ENCODE results near the gene MT1B. TPM values are rescaled to one million over a fixed set of nuclear protein-coding genes. Genes with fewer than 3 reads are reported as not detected.

MT1B gene
- total and polyA plus RNA-seq, 9 of the 15 experiments (the other 6 are each of a cell fraction or from before 2014, with no cell fraction given) = not detected

DNA sequence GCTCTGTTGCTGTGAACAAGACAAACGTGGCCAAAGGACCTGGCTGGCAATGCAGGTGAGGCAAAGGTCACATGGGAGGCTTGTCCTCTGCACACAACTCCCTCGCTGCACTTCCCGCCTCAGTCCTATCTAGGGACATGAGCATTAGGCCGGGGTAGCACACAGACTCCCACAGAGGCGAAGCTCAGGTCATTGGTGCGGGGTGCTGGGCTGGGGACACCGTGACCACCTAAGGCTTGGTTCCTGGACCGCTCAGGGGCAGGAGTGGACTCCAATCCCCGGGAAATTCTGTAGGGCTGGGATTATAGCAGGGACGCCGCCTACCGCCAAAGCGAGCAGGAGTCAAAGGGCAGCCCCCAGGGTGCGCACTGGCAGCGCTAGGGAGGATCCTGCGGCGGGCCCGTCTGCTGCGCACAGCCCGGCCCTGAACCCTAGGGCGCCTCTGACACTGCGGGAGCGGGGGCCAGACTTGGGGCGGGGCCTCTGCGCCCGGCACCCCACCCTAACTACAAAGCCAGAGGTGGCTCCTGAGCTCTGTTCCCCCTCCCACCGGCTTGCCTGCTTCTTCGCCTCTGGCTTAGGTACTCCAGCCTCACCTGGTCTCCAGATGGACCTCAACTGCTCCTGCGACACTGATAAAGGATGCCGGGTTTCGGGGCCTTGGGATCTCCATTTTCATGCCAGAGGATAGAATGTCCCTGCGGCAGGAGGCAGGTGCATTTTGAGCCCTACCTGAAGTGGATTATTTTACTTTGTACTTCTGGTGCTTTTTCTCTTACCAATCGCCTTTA is 3.9 kb upstream of the MT1B start:
- Histone ChIP-seq H3K9me1 (ENCODE audit: control insufficient read depth, insufficient read depth, low read length) (no peaks in the 10 kb centered on the region), H3K4me3 (no peak overlapping the region), H3K9me3 (replicated peaks; ENCODE audit: control insufficient read depth, insufficient read depth, low read depth, low read length) (no peaks in the 10 kb centered on the region), H3K36me3 (ENCODE audit: control insufficient read depth, insufficient read depth, low read length) (no peaks in the 10 kb centered on the region), H3K79me2 (ENCODE audit: control insufficient read depth, insufficient read depth, low read length) (no peaks in the 10 kb centered on the region), H4K20me1 (replicated peaks; ENCODE audit: control insufficient read depth, insufficient read depth, low read length) (no peaks in the 10 kb centered on the region; the same call in 1 of the 2 replicates), H3K27me3 (ENCODE audit: control insufficient read depth in 2 of 2, insufficient read depth in 2 of 2, low read length in 2 of 2) (peaks cover 31 to 68% of the 10 kb centered on the region in 2 experiments), H3K4me1 (replicated peaks in 1 of 2; ENCODE audit: control insufficient read depth in 2 of 2, insufficient read depth in 2 of 2, low read length in 2 of 2) (peaks cover 1 to 13% of the 10 kb centered on the region in 2 experiments; a peak in 3 of 5 replicates), H3K9ac (ENCODE audit: insufficient read depth in 1 of 2, low read depth in 2 of 2, low read length in 2 of 2) (no peak overlapping the region), H3K4me2 (ENCODE audit: insufficient read depth, low read length) (no peak overlapping the region), H3K27ac (ENCODE audit: extremely low read depth, low read depth, low read length) (no peak overlapping the region), H2AFZ (ENCODE audit: low read depth, low read length) (no peak overlapping the region)
- ChIA-PET POLR2A (interaction anchor here (1.4 kb wide), 1 partner anchor 20 kb away, joined by 4 read pairs; the partner anchor contains the start of gene MT1G), CTCF (ENCODE audit: low intra/inter-chr PET ratio) (interaction anchor here (1.0 kb wide), 1 partner anchor 55 kb away, joined by 3 read pairs; no protein-coding TSS in a partner anchor)
- WGBS (ENCODE audit: insufficient coverage, low coverage, missing lambda C conversion rate) = 3% methylated on average over 33 of the region's 33 CpGs
- ATAC-seq = peak; percentile 58
- intact Hi-C loops (cut with micrococcal nuclease) = no loop called here
- TF ChIP-seq, protein P1, sequence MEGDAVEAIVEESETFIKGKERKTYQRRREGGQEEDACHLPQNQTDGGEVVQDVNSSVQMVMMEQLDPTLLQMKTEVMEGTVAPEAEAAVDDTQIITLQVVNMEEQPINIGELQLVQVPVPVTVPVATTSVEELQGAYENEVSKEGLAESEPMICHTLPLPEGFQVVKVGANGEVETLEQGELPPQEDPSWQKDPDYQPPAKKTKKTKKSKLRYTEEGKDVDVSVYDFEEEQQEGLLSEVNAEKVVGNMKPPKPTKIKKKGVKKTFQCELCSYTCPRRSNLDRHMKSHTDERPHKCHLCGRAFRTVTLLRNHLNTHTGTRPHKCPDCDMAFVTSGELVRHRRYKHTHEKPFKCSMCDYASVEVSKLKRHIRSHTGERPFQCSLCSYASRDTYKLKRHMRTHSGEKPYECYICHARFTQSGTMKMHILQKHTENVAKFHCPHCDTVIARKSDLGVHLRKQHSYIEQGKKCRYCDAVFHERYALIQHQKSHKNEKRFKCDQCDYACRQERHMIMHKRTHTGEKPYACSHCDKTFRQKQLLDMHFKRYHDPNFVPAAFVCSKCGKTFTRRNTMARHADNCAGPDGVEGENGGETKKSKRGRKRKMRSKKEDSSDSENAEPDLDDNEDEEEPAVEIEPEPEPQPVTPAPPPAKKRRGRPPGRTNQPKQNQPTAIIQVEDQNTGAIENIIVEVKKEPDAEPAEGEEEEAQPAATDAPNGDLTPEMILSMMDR (IDR thresholded peaks at IDR 0.05 in 2 of 3, conservative IDR thresholded peaks at IDR 0.05 in 1 of 3; ENCODE audit: insufficient read depth in 2 of 3, low read depth in 1 of 3, low read length in 3 of 3) = peak in 2 of 3 experiments; percentile 11 to 38; a peak in 2 of 6 replicates
- TF ChIP-seq FUS (optimal IDR thresholded peaks at IDR 0.05; ENCODE audit: low read depth, low read length) = no peak
- in situ Hi-C loops (cut with MboI) = no loop called here
- DNase-seq (ENCODE audit: extremely low read depth in 1 of 4, low spot score in 3 of 4) = peak in 2 of 4 experiments; percentile 23 to 37
- no TSS peak for BruUV-seq (replicated peaks)
- FAIRE-seq = no peak
